Liver (tissue), 3 donors: ENCODE data around the gene MYO18A.

Source experiments
- CTCF ChIP-seq: fragments of 150-350 bp; IDR thresholded peaks from 2 replicates; pipeline ENCODE4 v1.5.1; 2017; ENCODE audit warnings: improper control_type of control experiment, low read depth, low read length; ENCODE audit not compliant: missing input control
- NR2F2 ChIP-seq: IDR thresholded peaks from 2 replicates; pipeline ENCODE4 v1.6.1; 2016; ENCODE audit warnings: antibody characterized with exemption
- TAF1 ChIP-seq: conservative IDR thresholded peaks from 2 replicates; pipeline ENCODE4 v1.6.1; 2016; ENCODE audit warnings: antibody characterized with exemption, mild to moderate bottlenecking
- donor health status: healthy.
- donor health status: healthy.

- no peak for TF ChIP-seq NR2F2
- no peak for TF ChIP-seq TAF1
- peak; percentile 87 for TF ChIP-seq CTCF
Observed at GRCh38 chr17:29111816-29112499, 68.2 kb downstream of the MYO18A start.
